HG03342 (cell line): ENCODE results near the gene KCNMA1.

Experiments
- ATAC-seq: cut with Tn5 transposase; IDR thresholded peaks from one replicate; pipeline ENCODE4 v1.9.1; 2021; ENCODE audit warnings: mild to moderate bottlenecking, moderate library complexity; ENCODE audit not compliant: unreplicated experiment

Gene KCNMA1

GRCh38 chr10:77315496-77316129, 322.0 kb downstream of the KCNMA1 start:
- no peak for ATAC-seq

- ATAC-seq, result no peak
Measured at GRCh38 chr10:77313066-77313750, 324.4 kb downstream of the KCNMA1 start.

GRCh38 chr10:77311186-77311585, 326.4 kb downstream of the KCNMA1 start:
- no peak for ATAC-seq

- ATAC-seq, result no peak
Measured at GRCh38 chr10:77310288-77310840, 327.2 kb downstream of the KCNMA1 start.

DNA sequence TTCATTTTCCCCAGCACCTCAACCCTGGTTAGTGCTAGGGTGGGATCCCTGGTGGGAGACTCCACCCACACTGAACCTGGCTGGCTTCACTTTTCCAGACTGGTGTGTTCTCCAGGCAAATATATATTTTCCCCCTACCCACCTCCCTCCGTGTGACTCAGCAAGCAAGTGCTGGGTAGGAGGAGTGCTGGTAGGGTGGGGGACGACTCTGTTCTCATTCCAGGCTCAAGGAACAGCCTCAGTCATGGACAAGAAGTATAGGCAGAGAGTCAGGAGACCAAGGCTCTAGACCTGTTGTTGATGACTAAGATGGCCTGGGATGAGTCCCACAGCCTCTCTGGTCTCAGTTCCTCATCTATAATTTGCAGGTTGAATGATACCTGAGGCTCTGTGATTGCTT, 328.1 kb downstream of the KCNMA1 start:
- ATAC-seq, result no peak

DNA sequence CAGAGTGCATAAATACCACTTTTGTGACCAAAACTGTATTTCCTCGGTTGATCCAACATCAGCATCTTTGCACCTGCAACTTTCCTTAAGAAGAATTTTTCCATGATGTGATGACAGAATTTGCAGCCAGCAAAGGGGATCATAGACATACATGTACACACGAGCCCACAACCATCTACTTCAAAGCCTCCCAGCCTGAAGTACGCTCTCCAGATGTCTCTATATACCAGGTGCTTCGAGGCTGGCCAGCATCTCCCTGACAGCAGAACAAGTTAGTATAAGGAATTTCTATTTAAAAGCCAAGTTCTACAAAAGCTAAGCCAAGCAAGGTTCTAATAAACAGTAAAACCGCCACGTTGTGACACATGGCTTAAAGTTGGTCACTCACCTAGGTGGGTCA, 328.5 kb downstream of the KCNMA1 start:
- no peak for ATAC-seq

DNA sequence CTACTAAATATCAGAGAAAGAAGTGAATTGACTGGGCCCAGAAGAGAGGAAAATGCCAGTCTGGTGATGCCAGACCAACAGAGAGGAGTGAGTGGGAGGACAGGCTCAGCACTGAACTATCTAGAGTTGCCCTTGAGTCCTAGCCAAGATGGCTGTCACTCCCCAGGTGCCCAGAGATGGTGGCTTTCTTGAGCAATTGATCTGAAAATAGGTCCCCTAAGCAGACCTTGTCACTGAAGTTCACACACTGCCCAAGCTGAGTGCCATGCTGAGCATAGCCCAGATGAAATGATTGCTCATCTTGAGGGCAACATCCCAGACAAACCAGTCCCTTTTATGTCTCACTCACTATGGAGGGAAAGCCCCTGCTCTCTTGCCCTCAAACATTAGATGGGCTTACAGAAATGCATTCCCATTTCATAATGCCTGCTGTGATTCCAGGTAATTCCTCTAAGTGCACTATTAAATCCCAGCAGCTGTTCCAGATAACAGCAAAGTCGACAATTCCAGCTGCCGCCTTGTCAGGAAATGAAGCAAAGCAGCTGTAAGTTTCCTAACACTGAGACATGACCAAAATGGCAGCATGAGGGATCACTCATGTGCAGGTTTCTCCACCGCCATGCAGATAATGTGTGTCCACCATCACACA, 329.4 kb downstream of the KCNMA1 start:
- ATAC-seq, result no peak

DNA sequence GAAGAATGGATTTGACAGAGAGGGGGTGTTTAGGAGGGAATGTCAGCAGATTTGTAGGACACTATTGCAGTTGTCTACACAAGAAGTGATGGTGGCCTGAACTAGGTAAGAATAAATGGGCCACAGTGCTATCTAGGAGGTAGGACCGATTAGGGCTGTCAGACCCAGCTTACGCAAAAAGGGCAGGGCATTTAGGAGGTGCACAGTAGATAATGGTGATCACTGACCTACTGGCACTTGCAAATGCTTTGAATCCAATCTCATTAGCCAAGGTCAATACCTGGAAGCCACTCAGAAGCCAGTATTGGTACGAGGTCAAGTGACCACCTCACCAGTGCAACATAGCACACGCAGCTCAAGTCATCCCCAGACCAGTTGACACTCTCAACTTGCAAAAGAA, 330.9 kb downstream of the KCNMA1 start:
- ATAC-seq, result no peak

GRCh38 chr10:77305650-77306632, 331.7 kb downstream of the KCNMA1 start:
- ATAC-seq, result no peak

DNA sequence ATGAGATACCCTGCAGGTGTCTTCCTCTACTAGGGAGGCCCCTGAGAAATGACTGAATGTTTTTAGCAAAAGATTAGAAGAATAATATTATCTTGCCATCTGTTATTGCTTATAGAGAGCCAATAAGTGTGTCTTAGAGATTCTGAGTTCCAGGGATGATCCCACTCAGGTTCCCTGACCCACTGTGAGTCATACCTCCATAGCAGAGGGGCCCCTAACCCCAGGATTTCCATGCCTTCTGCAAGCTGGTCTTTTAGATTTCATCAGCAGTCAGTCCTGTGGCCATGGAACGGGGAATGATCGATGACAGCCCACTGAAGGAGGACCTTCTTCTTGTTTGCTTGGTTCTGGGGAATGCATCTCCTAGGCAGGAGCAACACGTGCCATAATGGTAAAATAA, 333.4 kb downstream of the KCNMA1 start:
- no peak for ATAC-seq

GRCh38 chr10:77301305-77301730, 336.3 kb downstream of the KCNMA1 start:
- ATAC-seq, result no peak

GRCh38 chr10:77300682-77301302, 336.8 kb downstream of the KCNMA1 start:
- ATAC-seq, result no peak

DNA sequence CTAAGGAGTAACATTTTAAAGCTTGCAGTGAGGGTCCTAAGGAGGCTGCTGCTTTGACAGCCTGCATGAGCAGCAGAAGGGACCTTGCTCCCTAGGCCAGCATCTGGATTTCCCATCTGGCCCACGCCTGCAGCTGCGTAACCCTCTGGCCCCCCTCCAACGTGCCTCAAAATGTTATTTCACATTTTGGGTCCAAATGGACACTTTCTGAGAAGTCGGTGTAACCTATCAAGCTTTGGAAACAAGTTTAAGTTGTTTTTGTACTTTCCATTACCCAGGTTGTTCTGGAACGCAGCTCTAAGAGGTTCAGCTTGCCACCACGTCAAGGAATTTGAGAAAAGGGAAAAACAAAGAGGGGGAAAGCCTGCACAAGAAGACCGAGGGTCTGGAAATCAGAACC, 338.3 kb downstream of the KCNMA1 start:
- no peak for ATAC-seq

DNA sequence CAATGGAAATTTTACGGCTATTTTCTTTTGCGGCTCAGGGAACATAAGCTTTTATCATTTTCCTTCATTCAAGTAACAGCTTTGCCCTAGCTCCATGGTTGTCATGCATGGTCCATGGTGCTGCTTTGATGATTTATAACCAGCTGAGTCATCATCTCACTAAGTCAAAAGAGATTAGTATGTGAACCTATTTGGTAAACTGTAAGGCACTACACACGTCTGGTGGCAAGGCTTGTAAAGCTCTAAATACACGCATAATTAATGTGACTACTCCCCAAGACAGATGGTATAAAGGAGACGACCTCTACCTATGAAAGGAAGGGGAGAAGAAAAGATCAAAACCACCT, 340.2 kb downstream of the KCNMA1 start:
- no peak for ATAC-seq

DNA sequence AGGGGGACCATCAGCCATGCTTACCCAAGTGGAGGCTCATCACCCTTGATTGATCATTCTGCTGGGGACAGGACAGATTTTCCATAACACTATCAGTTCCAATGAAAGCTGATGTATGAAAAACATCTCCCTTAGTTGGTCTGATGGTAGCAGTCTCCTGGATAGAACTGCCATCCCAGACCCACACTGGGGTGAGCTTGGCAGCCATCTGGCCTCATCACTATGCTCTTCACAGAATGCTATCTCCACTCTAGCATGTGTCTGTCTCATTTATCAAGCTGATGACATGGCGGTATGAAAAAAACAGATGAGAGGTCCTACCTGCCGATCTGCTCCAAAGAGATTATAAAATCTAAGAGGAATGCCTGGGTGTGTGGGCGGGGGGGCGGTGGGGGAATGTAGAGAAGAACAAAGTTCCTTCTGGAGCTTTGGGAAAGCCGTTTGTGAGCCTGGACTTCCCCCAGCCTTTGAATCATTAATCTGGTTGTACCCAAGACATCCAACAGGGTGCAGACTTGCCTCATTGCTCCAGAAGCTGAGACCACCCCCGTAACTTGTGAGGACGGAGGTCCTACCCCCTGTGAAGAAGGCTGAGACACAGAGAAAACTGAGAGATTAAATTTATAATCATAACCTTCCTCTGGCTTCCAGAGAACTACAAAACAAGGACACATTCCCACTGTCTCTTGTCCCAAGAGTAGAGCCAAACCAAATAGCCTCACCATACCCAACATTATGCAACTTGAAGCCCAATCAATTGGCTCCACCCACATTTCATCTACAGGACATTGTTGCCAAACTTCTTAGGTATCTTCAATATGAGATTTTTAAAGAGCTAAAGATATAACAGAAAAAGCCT, 340.8 kb downstream of the KCNMA1 start:
- ATAC-seq, result no peak

DNA sequence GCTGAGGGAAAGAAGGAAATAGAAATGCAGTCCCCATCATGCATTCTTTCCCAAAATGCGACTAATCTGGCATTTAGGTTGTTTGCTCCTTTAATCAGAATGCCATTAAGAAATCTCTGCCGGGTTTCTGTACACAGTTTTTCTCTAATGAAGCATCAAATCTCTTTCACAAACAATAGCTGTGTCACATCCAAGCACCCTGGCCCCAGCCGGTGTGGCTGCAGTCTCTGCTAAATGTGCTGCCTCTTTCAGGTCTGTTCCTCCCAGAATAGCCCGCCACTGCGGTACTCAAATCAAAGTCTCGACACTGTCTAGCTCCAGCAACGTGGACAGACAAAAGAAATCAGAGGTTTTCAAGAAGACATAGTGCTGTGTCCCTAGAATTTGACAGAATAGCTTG, 343.8 kb downstream of the KCNMA1 start:
- ATAC-seq, result no peak

DNA sequence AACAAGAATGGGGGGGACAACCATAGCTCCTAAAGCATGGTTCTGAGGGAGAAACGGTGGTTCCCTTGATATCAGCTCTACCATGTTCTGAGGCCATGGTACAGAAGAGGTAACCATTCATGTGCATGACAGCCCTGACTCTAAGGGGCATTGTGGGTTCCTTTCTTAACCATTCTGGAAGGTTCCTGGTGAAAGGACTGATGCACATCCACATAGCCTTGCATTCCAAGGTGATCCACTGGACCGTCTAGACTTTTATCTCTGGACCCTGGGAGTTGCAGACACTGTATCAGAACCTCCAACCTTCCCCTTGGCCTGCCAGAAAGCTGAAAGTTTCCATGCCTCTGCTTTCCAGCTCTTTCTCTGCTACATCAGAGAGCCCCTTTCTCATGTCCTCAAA, 344.3 kb downstream of the KCNMA1 start:
- no peak for ATAC-seq

- no peak for ATAC-seq
Measured at GRCh38 chr10:77291596-77292505, 345.8 kb downstream of the KCNMA1 start.
